ENCODE data around the gene TMEM259.

- TF ChIP-seq EP300 (IDR thresholded peaks at IDR 0.05; ENCODE audit: borderline replicate concordance) (peak; percentile 37; the same call in 1 of the 2 replicates), NFIC (IDR thresholded peaks at IDR 0.05) (no peak), TAF1 (IDR thresholded peaks at IDR 0.05; ENCODE audit: low read depth) (no peak)
Measured at GRCh38 chr19:988081-988480, 32.8 kb downstream of the TMEM259 start.

Measured in Ishikawa (cell line).